ENCODE data around the gene TPRN.

GRCh38 chr9:137192859-137193258 is 7.7 kb downstream of the TPRN start:
- no peak for TF ChIP-seq SUZ12 (IDR thresholded peaks at IDR 0.05; ENCODE audit: extremely low read depth, insufficient read depth, insufficient read length)
- no peak for TF ChIP-seq YY1 (IDR thresholded peaks at IDR 0.05; ENCODE audit: insufficient read depth, insufficient read length)
